A673 (cell line): ENCODE measurements around the gene RECK. TPM values are rescaled to one million over a fixed set of nuclear protein-coding genes. Genes with fewer than 3 reads are reported as not detected.

Experiments used
- BruUV-seq: library from RNA; stranded (reverse); fragments of 400-500 nt; replicated peaks from 2 replicates; lab custom pipeline; 2021; lab: Mats Ljungman, UMichigan
- CTCF ChIA-PET: fragments of 300-600 bp; sonication (Branson Sonifier 250); formaldehyde crosslinking; loops from one replicate; lab custom pipeline; 2022; ENCODE audit warnings: antibody characterized with exemption; lab: Charles Lee
- POLR2A ChIA-PET: fragments of 300-600 bp; sonication (Branson Sonifier 250); formaldehyde crosslinking; loops from one replicate; lab custom pipeline; 2022; ENCODE audit warnings: antibody characterized with exemption; ENCODE audit not compliant: low non-redundant PET; lab: Charles Lee
- DNase-seq: peaks from one replicate; pipeline ENCODE4 v3.0.0-alpha.2; 2015; ENCODE audit warnings: low spot score
- H3K27ac ChIP-seq: fragments of 200-600 bp; sonication (generic); 2 replicates; pipeline ENCODE4 v1.5.1; 2016; ENCODE audit warnings: mixed run types, low read depth, mild to moderate bottlenecking, mixed read lengths, antibody characterized with exemption, low read length; ENCODE audit not compliant: poor library complexity, severe bottlenecking
- H3K27me3 ChIP-seq: fragments of 200-600 bp; sonication (generic); replicated peaks from 2 replicates; pipeline ENCODE4 v1.6.1; 2017; ENCODE audit warnings: mixed run types, low read depth, mild to moderate bottlenecking, mixed read lengths, antibody characterized with exemption, low read length; ENCODE audit not compliant: insufficient read depth, poor library complexity
- H3K36me3 ChIP-seq: fragments of 200-600 bp; sonication (generic); 2 replicates; pipeline ENCODE4 v1.6.1; 2016; ENCODE audit warnings: mixed run types, mild to moderate bottlenecking, mixed read lengths, antibody characterized with exemption, low read length; ENCODE audit not compliant: insufficient read depth, poor library complexity, severe bottlenecking
- H3K4me1 ChIP-seq: fragments of 200-600 bp; sonication (generic); 2 replicates; pipeline ENCODE4 v1.6.1; 2017; ENCODE audit warnings: mixed run types, mild to moderate bottlenecking, mixed read lengths, antibody characterized with exemption, low read length; ENCODE audit not compliant: insufficient read depth, poor library complexity, severe bottlenecking
- H3K4me3 ChIP-seq: fragments of 200-600 bp; sonication (generic); 2 replicates; pipeline ENCODE4 v1.5.1; 2016; ENCODE audit warnings: low read depth, mixed run types, mild to moderate bottlenecking, mixed read lengths, low read length; ENCODE audit not compliant: poor library complexity, severe bottlenecking
- H3K9me3 ChIP-seq: fragments of 200-600 bp; sonication (generic); 2 replicates; pipeline ENCODE4 v1.6.1; 2016; ENCODE audit warnings: mixed run types, low read depth, mild to moderate bottlenecking, mixed read lengths, antibody characterized with exemption, low read length; ENCODE audit not compliant: poor library complexity, severe bottlenecking
- EZH2 ChIP-seq: fragments of 200-600 bp; sonication (generic); IDR thresholded peaks from 2 replicates; pipeline ENCODE4 v1.6.1; 2017; ENCODE audit warnings: borderline replicate concordance, low read depth, mild to moderate bottlenecking, mixed read lengths, antibody characterized with exemption, low read length; ENCODE audit not compliant: poor library complexity, severe bottlenecking
- intact Hi-C: fragments of 100-400 bp; cut with micrococcal nuclease; formaldehyde crosslinking; loops from one replicate; pipeline ENCODE4 v1.10.0; 2022; ENCODE audit not compliant: unreplicated experiment
- total RNA-seq: library from RNA; stranded (reverse); gene quantifications from 2 replicates; pipeline ENCODE4 v1.2.3, GENCODE V29; 2021
- TF ChIP-seq, protein P1 (sequence below): fragments of 300-800, 200-600 bp; sonication (generic); conservative IDR thresholded peaks from 2 replicates; pipeline ENCODE4 v1.5.1; 2017; ENCODE audit warnings: low read depth, mild to moderate bottlenecking, antibody characterized with exemption, low read length, moderate library complexity, mixed read lengths

RECK gene
- total RNA-seq, 1 experiment from 2014 or later: 9.1 TPM

- intact Hi-C loops: no loop called here
- DNase-seq: no peak
- no peaks in the 10 kb centered on the region for H3K36me3 ChIP-seq
- no TSS peak for BruUV-seq
- POLR2A ChIA-PET: no interaction called here
- no peaks in the 10 kb centered on the region for H3K9me3 ChIP-seq
- CTCF ChIA-PET: no interaction called here
- H3K27me3 ChIP-seq: no peaks in the 10 kb centered on the region
- TF ChIP-seq, protein P1, sequence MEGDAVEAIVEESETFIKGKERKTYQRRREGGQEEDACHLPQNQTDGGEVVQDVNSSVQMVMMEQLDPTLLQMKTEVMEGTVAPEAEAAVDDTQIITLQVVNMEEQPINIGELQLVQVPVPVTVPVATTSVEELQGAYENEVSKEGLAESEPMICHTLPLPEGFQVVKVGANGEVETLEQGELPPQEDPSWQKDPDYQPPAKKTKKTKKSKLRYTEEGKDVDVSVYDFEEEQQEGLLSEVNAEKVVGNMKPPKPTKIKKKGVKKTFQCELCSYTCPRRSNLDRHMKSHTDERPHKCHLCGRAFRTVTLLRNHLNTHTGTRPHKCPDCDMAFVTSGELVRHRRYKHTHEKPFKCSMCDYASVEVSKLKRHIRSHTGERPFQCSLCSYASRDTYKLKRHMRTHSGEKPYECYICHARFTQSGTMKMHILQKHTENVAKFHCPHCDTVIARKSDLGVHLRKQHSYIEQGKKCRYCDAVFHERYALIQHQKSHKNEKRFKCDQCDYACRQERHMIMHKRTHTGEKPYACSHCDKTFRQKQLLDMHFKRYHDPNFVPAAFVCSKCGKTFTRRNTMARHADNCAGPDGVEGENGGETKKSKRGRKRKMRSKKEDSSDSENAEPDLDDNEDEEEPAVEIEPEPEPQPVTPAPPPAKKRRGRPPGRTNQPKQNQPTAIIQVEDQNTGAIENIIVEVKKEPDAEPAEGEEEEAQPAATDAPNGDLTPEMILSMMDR: no peak
- TF ChIP-seq EZH2: no peak
- no peaks in the 10 kb centered on the region for H3K4me1 ChIP-seq
- H3K27ac ChIP-seq: no peak overlapping the region
- H3K4me3 ChIP-seq: no peak overlapping the region
Measured at GRCh38 chr9:36149197-36149596, 112.5 kb downstream of the RECK start.

DNA sequence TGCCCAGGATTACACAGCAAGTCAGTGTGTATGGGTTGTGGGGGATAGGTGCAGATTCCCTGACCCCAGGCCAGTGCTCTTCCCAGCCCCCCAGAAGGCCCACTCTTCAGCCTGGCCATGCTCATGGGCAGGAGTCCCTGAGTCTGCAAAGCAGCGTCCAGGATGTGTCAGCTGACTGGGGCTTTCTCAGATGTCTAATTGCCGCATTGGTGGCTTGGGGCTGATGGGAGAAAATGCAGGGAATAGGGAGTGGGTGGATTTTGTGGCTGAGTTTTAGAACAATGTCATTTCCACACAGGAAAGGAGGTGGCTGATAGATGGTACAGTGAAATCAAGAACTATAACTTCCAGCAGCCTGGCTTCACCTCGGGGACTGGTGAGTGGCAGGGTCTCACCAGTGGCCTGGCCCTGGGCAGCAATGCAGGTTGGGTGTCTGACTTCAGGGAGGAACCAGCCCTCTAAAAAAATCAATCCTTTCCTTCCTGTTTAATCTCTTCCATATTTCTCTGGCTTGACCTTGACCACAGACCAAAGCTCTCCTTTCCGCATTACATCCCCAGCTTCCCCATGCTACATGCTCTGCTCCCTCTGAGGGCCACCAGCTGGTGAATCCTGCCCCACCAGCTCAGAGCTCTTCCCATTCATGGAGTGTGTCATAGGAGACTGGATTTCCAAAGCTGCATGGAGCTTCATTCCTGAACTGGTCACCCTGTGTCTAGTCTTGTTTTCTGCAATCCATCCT, 114.0 kb downstream of the RECK start:
- TF ChIP-seq EZH2: no peak
- TF ChIP-seq, protein P1: no peak
- H3K4me1 ChIP-seq: peaks cover 6% of the 10 kb centered on the region
- DNase-seq: no peak
- POLR2A ChIA-PET: no interaction called here
- no peak overlapping the region for H3K4me3 ChIP-seq
- intact Hi-C loops: no loop called here
- H3K27me3 ChIP-seq: no peaks in the 10 kb centered on the region
- no peaks in the 10 kb centered on the region for H3K36me3 ChIP-seq
- no TSS peak for BruUV-seq
- no peak overlapping the region for H3K27ac ChIP-seq
- CTCF ChIA-PET: no interaction called here
- H3K9me3 ChIP-seq: no peaks in the 10 kb centered on the region

GRCh38 chr9:36151316-36152210, 114.8 kb downstream of the RECK start:
- intact Hi-C loops: no loop called here
- Histone ChIP-seq H3K9me3 (no peaks in the 10 kb centered on the region), H3K36me3 (no peaks in the 10 kb centered on the region), H3K27ac (no peak overlapping the region), H3K27me3 (no peaks in the 10 kb centered on the region), H3K4me1 (peaks cover 6% of the 10 kb centered on the region), H3K4me3 (no peak overlapping the region)
- TF ChIP-seq, protein P1: no peak
- no peak for TF ChIP-seq EZH2
- ChIA-PET CTCF (no interaction called here), POLR2A (no interaction called here)
- BruUV-seq: no TSS peak
- peak; percentile 27 for DNase-seq
